Tibial artery (tissue), 4 donors: ENCODE results near the gene FRG2.
"Not testable (repeated sequence)": the region's sequence is repeated elsewhere in the genome, so short reads cannot be mapped to it uniquely, and the experiment has no call there.

ENCODE experiments used
- DNase-seq, 2 donors: peaks; one replicate each; pipeline ENCODE4 v3.0.0-alpha.2; 2019
- H3K27ac ChIP-seq, 2 donors: fragments of 200-600 bp; sonication (generic) in 1 of 2; 1 replicate in 1 of 2; 2 replicates in 1 of 2; pipeline ENCODE4 v1.5.1; 2018 to 2019; ENCODE audit warnings: mild to moderate bottlenecking in 1 of 2
- H3K27me3 ChIP-seq, 2 donors: fragments of 200-600 bp; sonication (generic) in 1 of 2; one replicate each; pipeline versions ENCODE4 v1.5.1 to v1.6.0; 2016 to 2019
- H3K36me3 ChIP-seq, 3 donors: fragments of 200-600 bp; sonication (generic) in 2 of 3; one replicate each; pipeline ENCODE4 v1.5.1; 2016 to 2019; ENCODE audit warnings: mild to moderate bottlenecking in 2 of 3
- H3K4me1 ChIP-seq, 4 donors: fragments of 200-600 bp; sonication (generic) in 2 of 4; 1 replicate in 3 of 4; 2 replicates in 1 of 4; pipeline ENCODE4 v1.5.1; 2016 to 2019
- H3K4me3 ChIP-seq, 2 donors: fragments of 200-600 bp; sonication (generic) in 1 of 2; 1 replicate in 1 of 2; 2 replicates in 1 of 2; pipeline ENCODE4 v1.5.1; 2018 to 2019; ENCODE audit warnings: mild to moderate bottlenecking in 2 of 2
- H3K9me3 ChIP-seq, 3 donors: fragments of 200-600 bp; sonication (generic) in 1 of 3; one replicate each; pipeline ENCODE4 v1.5.1; 2016 to 2019
- intact Hi-C: fragments of 100-400 bp; cut with DNase I; formaldehyde crosslinking; loops from one replicate; pipeline ENCODE4 v1.15.0; 2023; ENCODE audit warnings: low total_unique reads
- TF ChIP-seq, protein P1 (sequence below), 2 experiments: fragments of 200-600 bp in 1 of 2; fragments of 450-650 bp in 1 of 2; IDR thresholded peaks; one replicate each; pipeline ENCODE4 v1.5.1; 2017 to 2019; ENCODE audit warnings: antibody characterized with exemption in 2 of 2, mild to moderate bottlenecking in 1 of 2, moderate library complexity in 1 of 2

FRG2 gene

GRCh38 chr4:189981970-189982369 is 45.1 kb downstream of the FRG2 start:
- H3K9me3 ChIP-seq = no peaks in the 10 kb centered on the region
- TF ChIP-seq, protein P1, sequence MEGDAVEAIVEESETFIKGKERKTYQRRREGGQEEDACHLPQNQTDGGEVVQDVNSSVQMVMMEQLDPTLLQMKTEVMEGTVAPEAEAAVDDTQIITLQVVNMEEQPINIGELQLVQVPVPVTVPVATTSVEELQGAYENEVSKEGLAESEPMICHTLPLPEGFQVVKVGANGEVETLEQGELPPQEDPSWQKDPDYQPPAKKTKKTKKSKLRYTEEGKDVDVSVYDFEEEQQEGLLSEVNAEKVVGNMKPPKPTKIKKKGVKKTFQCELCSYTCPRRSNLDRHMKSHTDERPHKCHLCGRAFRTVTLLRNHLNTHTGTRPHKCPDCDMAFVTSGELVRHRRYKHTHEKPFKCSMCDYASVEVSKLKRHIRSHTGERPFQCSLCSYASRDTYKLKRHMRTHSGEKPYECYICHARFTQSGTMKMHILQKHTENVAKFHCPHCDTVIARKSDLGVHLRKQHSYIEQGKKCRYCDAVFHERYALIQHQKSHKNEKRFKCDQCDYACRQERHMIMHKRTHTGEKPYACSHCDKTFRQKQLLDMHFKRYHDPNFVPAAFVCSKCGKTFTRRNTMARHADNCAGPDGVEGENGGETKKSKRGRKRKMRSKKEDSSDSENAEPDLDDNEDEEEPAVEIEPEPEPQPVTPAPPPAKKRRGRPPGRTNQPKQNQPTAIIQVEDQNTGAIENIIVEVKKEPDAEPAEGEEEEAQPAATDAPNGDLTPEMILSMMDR (IDR thresholded peaks at IDR 0.05) = no peak
- H3K4me3 ChIP-seq = no peak overlapping the region
- no peaks in the 10 kb centered on the region for H3K36me3 ChIP-seq
- H3K27me3 ChIP-seq = no peaks in the 10 kb centered on the region
- H3K4me1 ChIP-seq = no peaks in the 10 kb centered on the region
- intact Hi-C loops = no loop called here
- no peak for DNase-seq
- no peak overlapping the region for H3K27ac ChIP-seq

DNA sequence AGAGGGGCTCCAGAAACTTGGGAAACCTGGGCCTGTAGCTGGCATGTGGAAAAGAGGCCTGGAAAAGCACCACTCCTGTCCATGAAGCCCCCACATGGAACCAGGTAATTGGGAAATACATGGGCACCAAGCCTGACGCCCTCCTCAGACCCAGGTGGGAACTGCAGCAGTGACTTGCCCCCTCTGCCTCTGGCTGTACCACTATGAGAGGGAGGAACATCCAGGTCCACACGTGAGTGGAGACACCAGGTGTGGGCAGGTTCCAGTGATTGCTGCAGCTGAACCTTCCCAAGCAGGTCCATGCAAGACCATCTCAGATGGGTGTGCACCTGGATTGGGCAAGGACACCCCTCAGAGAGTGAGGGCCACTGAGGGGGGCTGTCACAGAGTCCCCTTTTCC is 46.8 kb downstream of the FRG2 start:
- H3K4me1 ChIP-seq, DNase-seq, H3K9me3 ChIP-seq, H3K27me3 ChIP-seq, H3K27ac ChIP-seq, H3K36me3 ChIP-seq, H3K4me3 ChIP-seq, intact Hi-C loops: not testable (repeated sequence)

DNA sequence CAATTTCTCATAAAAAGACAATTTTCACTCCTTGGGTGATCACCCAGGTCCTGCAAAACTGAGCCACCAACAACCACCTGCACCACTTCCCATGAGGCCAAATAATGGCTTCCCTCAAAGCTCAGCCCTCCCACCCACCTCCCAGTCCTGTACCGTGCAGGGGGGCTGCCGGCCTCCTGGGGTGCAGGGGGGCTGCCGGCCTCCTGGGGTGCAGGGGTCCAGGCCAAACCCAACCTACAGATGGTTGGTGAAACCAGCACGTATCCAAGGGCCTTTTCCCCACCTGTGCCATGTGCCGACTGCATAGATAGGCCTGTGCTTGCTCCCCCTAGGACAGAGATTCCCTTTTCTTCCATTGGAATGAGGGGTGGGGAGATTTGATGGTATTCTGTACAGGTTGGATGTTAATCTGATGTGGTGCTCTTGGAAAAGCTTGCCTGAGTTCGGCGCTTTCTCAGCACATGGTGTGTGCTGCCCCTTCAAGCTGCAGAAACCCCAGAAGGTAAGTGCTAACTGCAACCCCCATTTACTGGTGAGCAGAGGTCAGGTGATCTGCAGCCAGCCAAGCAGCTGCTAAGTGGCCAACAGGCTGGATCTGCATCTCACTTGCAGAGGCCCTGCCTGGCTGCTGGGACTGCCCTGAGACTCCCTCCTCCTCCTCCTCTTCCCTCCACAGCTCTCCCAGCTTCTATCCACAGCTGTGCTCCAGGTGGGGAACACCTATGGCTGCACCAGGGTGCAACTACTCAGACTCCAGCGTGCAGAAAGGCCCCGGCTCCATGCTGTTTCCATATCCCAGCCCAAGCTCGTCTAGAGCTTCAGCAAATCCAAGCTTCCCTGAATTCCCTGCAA is 47.6 kb downstream of the FRG2 start:
- Histone ChIP-seq H3K9me3 (no peaks in the 10 kb centered on the region), H3K27me3 (no peaks in the 10 kb centered on the region), H3K27ac (no peak overlapping the region), H3K4me3 (no peak overlapping the region), H3K36me3 (no peaks in the 10 kb centered on the region), H3K4me1 (no peaks in the 10 kb centered on the region)
- TF ChIP-seq, protein P1 (IDR thresholded peaks at IDR 0.05) = no peak
- no peak for DNase-seq
- intact Hi-C loops = no loop called here
